ENCODE data around the gene RAD1. TPM values are rescaled to one million over a fixed set of nuclear protein-coding genes. Genes with fewer than 3 reads are reported as not detected.

RAD1 gene
- total and polyA plus RNA-seq, 2 of the 8 experiments (the other 6 are each of a cell fraction or from before 2014, with no cell fraction given): 15.1 to 37.3 TPM

GRCh38 chr5:34857161-34857560 lies 58.1 kb downstream of the RAD1 start (continued):
- no peak for TF ChIP-seq CHD7 (IDR thresholded peaks at IDR 0.05; ENCODE audit: insufficient replicate concordance, low read length)
- TF ChIP-seq SP1 (IDR thresholded peaks at IDR 0.05; ENCODE audit: low read depth, low read length): no peak
- TF ChIP-seq ASH2L (IDR thresholded peaks at IDR 0.05; ENCODE audit: low read length): no peak
- TF ChIP-seq EGR1 (IDR thresholded peaks at IDR 0.05; ENCODE audit: borderline replicate concordance, low read depth, low read length): no peak
- no peak for TF ChIP-seq NRF1 (IDR thresholded peaks at IDR 0.05; ENCODE audit: low read depth, low read length)
- no peak for TF ChIP-seq RFX5 (IDR thresholded peaks at IDR 0.05; ENCODE audit: borderline replicate concordance, low read depth, low read length)
- TF ChIP-seq CHD1 (IDR thresholded peaks at IDR 0.05; ENCODE audit: low read depth, low read length): no peak

All from H1 (cell line).